Measurements from ENCODE around the gene NUP210L. TPM values are rescaled to one million over a fixed set of nuclear protein-coding genes. Genes with fewer than 3 reads are reported as not detected.
A peak's percentile ranks its signal among the peaks of the same experiment; 100 is the strongest.

Gene NUP210L
- total and polyA plus RNA-seq, 2 donors (not counting 3 experiments of a cell fraction or from before 2014, with no cell fraction given) = 0.01 to 0.07 TPM

GRCh38 chr1:153978274-153978909 lies 176.5 kb downstream of the NUP210L start:
- H3K79me2 ChIP-seq (ENCODE audit: control insufficient read depth, insufficient read depth, low read length) = peaks cover 17% of the 10 kb centered on the region
- FAIRE-seq (no peak), DNase-seq (ENCODE audit: low read depth, low spot score) (no peak)
- dilution Hi-C loops (cut with MboI; ENCODE audit: extremely low pct_ligation_motif_present, low sequenced_read_pairs) (no loop called here), intact Hi-C loops (cut with micrococcal nuclease) (no loop called here)
- H3K27ac ChIP-seq (ENCODE audit: insufficient read depth, low read depth, low read length) = no peak overlapping the region
- BruUV-seq (replicated peaks) = no TSS peak
- H3K9me3 ChIP-seq (replicated peaks; ENCODE audit: control insufficient read depth, insufficient read depth, low read length) = no peaks in the 10 kb centered on the region
- TF ChIP-seq POLR2A (IDR thresholded peaks at IDR 0.05; ENCODE audit: low read depth, low read length) = no peak
- no peak for TF ChIP-seq MYC (IDR thresholded peaks at IDR 0.05; ENCODE audit: low read depth, low read length)
- TF ChIP-seq MAX (IDR thresholded peaks at IDR 0.05; ENCODE audit: insufficient read depth, insufficient read length) = no peak
- H2AFZ ChIP-seq (ENCODE audit: low read depth, low read length) = peak overlapping the region; percentile 83
- H3K4me2 ChIP-seq (ENCODE audit: insufficient read depth, low read length) = peak overlapping the region; percentile 53
- H3K4me3 ChIP-seq (replicated peaks in 1 of 3; ENCODE audit: insufficient read depth in 1 of 3, low read depth in 1 of 3, low read length in 3 of 3) = peak overlapping the region in 2 of 3 experiments; percentile 70 to 91
- H3K9me1 ChIP-seq (replicated peaks; ENCODE audit: control insufficient read depth, extremely low read depth, insufficient read depth, low read length) = no peaks in the 10 kb centered on the region
- POLR2A ChIA-PET = interaction anchor here (1.5 kb wide), 1 partner anchor 11 kb away, joined by 12 read pairs; the partner anchor contains the start of gene CREB3L4
- no peaks in the 10 kb centered on the region for H3K27me3 ChIP-seq (ENCODE audit: control insufficient read depth in 2 of 2, insufficient read depth in 2 of 2, low read length in 2 of 2)
- H4K20me1 ChIP-seq (replicated peaks; ENCODE audit: control insufficient read depth, extremely low read depth, insufficient read depth, low read length) = no peaks in the 10 kb centered on the region
- no peak overlapping the region for H3K9ac ChIP-seq (replicated peaks; ENCODE audit: extremely low read depth, insufficient read depth, low read length)
- peaks cover 8 to 23% of the 10 kb centered on the region in 2 experiments for H3K36me3 ChIP-seq (ENCODE audit: control insufficient read depth in 2 of 2, extremely low read depth in 1 of 2, insufficient read depth in 2 of 2, low read length in 2 of 2)
- CTCF ChIA-PET = interaction anchor here (0.8 to 3.9 kb wide), 9 partner anchors 8 to 180 kb away, joined by 3 to 21 read pairs (median 8); partner anchors contain the start of genes CREB3L4, DENND4B, RAB13 and RPS27
- H3K4me1 ChIP-seq (ENCODE audit: control insufficient read depth, extremely low read depth, insufficient read depth, low read length) = peaks cover 10% of the 10 kb centered on the region

GRCh38 chr1:153977250-153978240 lies 177.3 kb downstream of the NUP210L start, which contains the start of gene JTB:
Gene JTB (minus strand): TSS chr1:153977674. CDS start chr1:153977252, 422 bp downstream.
- dilution Hi-C loops (cut with MboI; ENCODE audit: extremely low pct_ligation_motif_present, low sequenced_read_pairs) = no loop called here
- Histone ChIP-seq H3K27ac (ENCODE audit: insufficient read depth, low read depth, low read length) (peak within 1 kb of the TSS; percentile 4), H3K9me3 (replicated peaks; ENCODE audit: control insufficient read depth, insufficient read depth, low read length) (no peaks in the 10 kb centered on the region), H3K9ac (replicated peaks; ENCODE audit: extremely low read depth, insufficient read depth, low read length) (peak within 1 kb of the TSS; percentile 67), H3K9me1 (replicated peaks; ENCODE audit: control insufficient read depth, extremely low read depth, insufficient read depth, low read length) (no peaks in the 10 kb centered on the region), H3K36me3 (ENCODE audit: control insufficient read depth in 2 of 2, extremely low read depth in 1 of 2, insufficient read depth in 2 of 2, low read length in 2 of 2) (peaks cover 3 to 17% of the 10 kb centered on the region in 2 experiments), H4K20me1 (replicated peaks; ENCODE audit: control insufficient read depth, extremely low read depth, insufficient read depth, low read length) (no peaks in the 10 kb centered on the region), H2AFZ (ENCODE audit: low read depth, low read length) (peak within 1 kb of the TSS; percentile 83), H3K4me1 (ENCODE audit: control insufficient read depth, extremely low read depth, insufficient read depth, low read length) (peaks cover 10% of the 10 kb centered on the region), H3K79me2 (ENCODE audit: control insufficient read depth, insufficient read depth, low read length) (peaks cover 16% of the 10 kb centered on the region), H3K27me3 (ENCODE audit: control insufficient read depth in 2 of 2, insufficient read depth in 2 of 2, low read length in 2 of 2) (no peaks in the 10 kb centered on the region), H3K4me2 (ENCODE audit: insufficient read depth, low read length) (peak within 1 kb of the TSS; percentile 81), H3K4me3 (replicated peaks in 1 of 3; ENCODE audit: insufficient read depth in 1 of 3, low read depth in 1 of 3, low read length in 3 of 3) (peak within 1 kb of the TSS; percentile 50 to 91 (median 70))
- intact Hi-C loops (cut with micrococcal nuclease) = loop anchor here (1.0 to 2.0 kb wide), 3 partner anchors 9 to 19 kb away; partner anchors contain the start of genes CRTC2, RAB13 and SLC39A1
- POLR2A ChIA-PET = interaction anchor here (1.1 to 1.5 kb wide), 2 partner anchors 10 to 15 kb away, joined by 5 to 12 read pairs; partner anchors contain the start of genes CREB3L4 and SLC39A1
- DNase-seq (ENCODE audit: low read depth, low spot score) = peak; percentile 82
- BruUV-seq (replicated peaks) = TSS peak; percentile 33
- CTCF ChIA-PET = interaction anchor here (0.6 to 3.9 kb wide), 12 partner anchors 9 to 180 kb away, joined by 3 to 21 read pairs (median 6); partner anchors contain the start of genes CREB3L4, CRTC2, DENND4B and RAB13
- peak; percentile 94 for FAIRE-seq
- TF ChIP-seq MAX (IDR thresholded peaks at IDR 0.05; ENCODE audit: insufficient read depth, insufficient read length) (no peak), JUN (IDR thresholded peaks at IDR 0.05; ENCODE audit: borderline replicate concordance, insufficient read depth, insufficient read length, low read depth) (no peak), MYC (IDR thresholded peaks at IDR 0.05; ENCODE audit: low read depth, low read length) (no peak), GATA2 (IDR thresholded peaks at IDR 0.05; ENCODE audit: insufficient read depth, insufficient read length, low read depth, low read length) (no peak), CTCF (IDR thresholded peaks at IDR 0.05; ENCODE audit: extremely low read depth in 1 of 2, insufficient read depth in 1 of 2, low read depth in 1 of 2, low read length in 2 of 2) (no peak), POLR2A (IDR thresholded peaks at IDR 0.05; ENCODE audit: low read depth, low read length) (peak; percentile 94), POLR2AphosphoS5 (IDR thresholded peaks at IDR 0.05; ENCODE audit: insufficient read depth, low read depth, low read length) (peak; percentile 88), EZH2 (IDR thresholded peaks at IDR 0.05; ENCODE audit: borderline replicate concordance, low read depth, low read length, severe bottlenecking) (no peak), FOS (IDR thresholded peaks at IDR 0.05; ENCODE audit: borderline replicate concordance, insufficient read depth, low read length) (no peak)

All from endothelial cell of umbilical vein (primary cell).